Measurements from ENCODE around the gene EPB41L4A.

EPB41L4A gene

DNA sequence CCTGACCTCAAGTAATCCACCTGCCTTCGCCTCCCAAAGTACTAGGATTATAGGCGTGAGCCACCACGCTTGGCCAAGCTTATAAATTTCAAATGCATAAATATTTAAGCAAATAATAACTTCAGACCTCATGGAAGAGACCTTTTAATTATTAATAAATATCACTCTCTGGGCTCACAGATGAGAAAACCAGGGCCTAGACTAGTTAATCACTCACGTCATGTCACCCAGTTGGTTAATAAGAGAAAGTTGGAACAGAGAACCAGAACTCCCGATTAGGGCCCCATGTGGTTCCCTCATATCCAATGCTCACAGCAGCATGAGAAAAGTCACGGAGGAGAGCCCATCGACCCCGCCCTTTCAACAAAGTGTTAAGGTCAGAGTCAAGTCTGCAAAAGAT, 79.3 kb downstream of the EPB41L4A start:
- Histone ChIP-seq H3K27me3 (ENCODE audit: insufficient read depth, low read length) (no peaks in the 10 kb centered on the region), H3K9me3 (ENCODE audit: low read length) (no peaks in the 10 kb centered on the region), H3K36me3 (ENCODE audit: insufficient read depth, low read length) (no peaks in the 10 kb centered on the region), H3K4me1 (ENCODE audit: insufficient read depth, low read length) (peaks cover 19% of the 10 kb centered on the region), H3K4me3 (ENCODE audit: low read length) (no peak overlapping the region), H2AFZ (ENCODE audit: low read depth, low read length) (no peak overlapping the region)

DNA sequence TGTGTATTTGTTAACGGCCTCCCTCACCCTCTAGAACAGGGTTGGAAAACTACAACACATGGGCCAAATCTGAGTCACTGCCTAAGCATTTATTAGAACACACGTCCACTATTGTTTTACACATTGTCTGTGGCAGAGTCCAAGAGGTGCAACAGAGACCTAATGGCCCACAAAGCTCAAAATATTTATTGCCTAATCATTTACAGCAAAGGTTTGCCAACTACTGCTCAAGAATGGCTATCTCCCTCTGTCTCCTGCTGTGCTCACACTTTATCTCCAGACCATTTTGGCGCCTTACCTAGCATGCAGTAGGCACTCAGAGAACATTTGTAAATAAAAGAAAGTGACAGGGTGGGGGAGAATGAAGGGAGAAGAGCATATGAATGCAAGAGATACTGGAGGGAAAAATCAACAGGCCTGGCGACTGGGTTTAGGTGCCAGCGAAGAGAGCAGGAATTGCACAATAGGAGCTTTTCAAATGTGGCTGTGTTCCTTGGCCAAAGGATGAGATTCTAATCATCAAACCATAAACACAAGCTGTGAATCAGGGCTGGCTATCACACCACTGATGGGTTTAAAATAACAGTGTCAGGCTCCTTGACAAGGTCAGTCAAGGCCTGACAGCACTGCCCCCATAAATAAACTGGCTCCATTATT, 80.3 kb downstream of the EPB41L4A start:
- Histone ChIP-seq H3K36me3 (ENCODE audit: insufficient read depth, low read length) (no peaks in the 10 kb centered on the region), H3K9me3 (ENCODE audit: low read length) (no peaks in the 10 kb centered on the region), H3K4me1 (ENCODE audit: insufficient read depth, low read length) (peaks cover 21% of the 10 kb centered on the region), H3K4me3 (ENCODE audit: low read length) (no peak overlapping the region), H2AFZ (ENCODE audit: low read depth, low read length) (no peak overlapping the region), H3K27me3 (ENCODE audit: insufficient read depth, low read length) (no peaks in the 10 kb centered on the region)

DNA sequence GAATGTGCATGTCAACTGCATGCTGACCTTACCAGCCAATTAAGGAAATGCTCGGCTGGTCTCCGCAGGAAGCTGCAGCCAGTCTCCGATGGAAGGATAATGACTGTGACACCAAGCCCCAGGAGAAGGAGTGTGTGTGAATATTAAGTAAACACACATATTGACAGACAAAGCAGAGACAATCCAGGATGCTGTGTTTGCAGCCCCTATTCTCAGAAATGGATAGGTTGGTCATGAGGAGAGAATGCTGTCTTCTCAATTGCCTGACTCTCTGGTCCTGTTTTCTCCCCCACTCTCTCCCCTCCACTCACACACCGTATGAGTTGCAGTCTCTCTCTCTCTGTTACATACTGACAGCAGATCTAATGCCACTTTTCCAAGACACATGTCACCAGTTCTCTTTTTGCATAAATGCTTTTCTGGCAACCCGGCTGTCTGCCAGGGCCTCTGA, 85.7 kb downstream of the EPB41L4A start:
- H3K27me3 ChIP-seq (ENCODE audit: insufficient read depth, low read length), result no peaks in the 10 kb centered on the region
- H2AFZ ChIP-seq (ENCODE audit: low read depth, low read length), result no peak overlapping the region
- H3K36me3 ChIP-seq (ENCODE audit: insufficient read depth, low read length), result no peaks in the 10 kb centered on the region
- peaks cover 37% of the 10 kb centered on the region for H3K4me1 ChIP-seq (ENCODE audit: insufficient read depth, low read length)
- H3K9me3 ChIP-seq (ENCODE audit: low read length), result no peaks in the 10 kb centered on the region
- peak overlapping the region; percentile 34 for H3K4me3 ChIP-seq (ENCODE audit: low read length)

DNA sequence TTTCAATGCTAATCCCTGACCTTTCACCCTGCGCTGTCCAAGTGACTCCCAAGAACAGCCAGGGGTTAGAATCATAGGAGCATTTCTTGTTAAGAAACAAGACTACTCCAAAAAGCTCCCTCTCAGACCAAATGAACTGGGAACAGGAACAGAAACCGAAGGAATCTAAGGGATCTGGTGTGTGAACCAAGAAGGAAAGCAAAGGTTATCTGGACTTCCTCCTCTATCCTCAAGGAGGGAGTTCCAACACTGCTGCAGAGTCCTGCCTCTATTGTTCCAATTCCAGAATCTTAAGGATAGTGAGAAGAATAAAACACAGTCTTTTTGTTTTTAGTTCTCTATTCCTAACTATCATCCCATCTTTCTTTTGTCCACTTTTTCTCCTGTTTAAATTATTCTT, 87.2 kb downstream of the EPB41L4A start:
- Histone ChIP-seq H3K4me3 (ENCODE audit: low read length) (no peak overlapping the region), H2AFZ (ENCODE audit: low read depth, low read length) (no peak overlapping the region), H3K9me3 (ENCODE audit: low read length) (no peaks in the 10 kb centered on the region), H3K36me3 (ENCODE audit: insufficient read depth, low read length) (no peaks in the 10 kb centered on the region), H3K27me3 (ENCODE audit: insufficient read depth, low read length) (no peaks in the 10 kb centered on the region), H3K4me1 (ENCODE audit: insufficient read depth, low read length) (peaks cover 37% of the 10 kb centered on the region)

DNA sequence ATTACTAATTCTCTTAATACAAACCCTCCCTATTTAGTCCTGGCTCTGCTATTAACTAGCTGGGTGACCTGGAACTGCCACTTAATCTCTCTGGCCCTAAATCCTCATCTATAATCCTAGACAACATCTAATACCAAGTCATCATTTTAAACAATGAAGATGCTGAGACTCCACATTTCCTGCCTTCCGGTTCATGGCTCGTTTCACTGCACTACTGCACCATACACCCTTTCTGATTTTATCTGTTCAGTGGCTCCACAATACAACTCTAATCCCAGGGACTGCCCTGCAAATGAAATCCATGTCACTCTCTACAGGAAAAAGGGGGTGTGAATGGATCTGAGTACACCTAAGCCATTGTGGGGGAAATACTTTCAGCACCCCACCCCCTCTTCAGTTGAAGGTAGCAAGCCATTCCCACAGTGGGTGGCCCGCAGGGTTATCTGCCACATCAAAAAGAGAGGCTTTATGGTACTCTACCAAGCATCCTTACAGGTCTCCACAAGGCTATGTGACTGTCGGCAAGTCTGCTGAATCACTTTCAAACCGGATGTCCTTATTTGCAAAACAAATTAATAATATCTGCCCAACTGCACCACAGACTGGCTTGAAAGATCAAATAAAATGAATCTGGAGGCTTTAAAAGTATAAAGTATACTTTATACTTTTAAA, 89.5 kb downstream of the EPB41L4A start:
- no peak overlapping the region for H3K4me3 ChIP-seq (ENCODE audit: low read length)
- H3K27me3 ChIP-seq (ENCODE audit: insufficient read depth, low read length), result no peaks in the 10 kb centered on the region
- peaks cover 37% of the 10 kb centered on the region for H3K4me1 ChIP-seq (ENCODE audit: insufficient read depth, low read length)
- H2AFZ ChIP-seq (ENCODE audit: low read depth, low read length), result no peak overlapping the region
- H3K36me3 ChIP-seq (ENCODE audit: insufficient read depth, low read length), result no peaks in the 10 kb centered on the region
- H3K9me3 ChIP-seq (ENCODE audit: low read length), result no peaks in the 10 kb centered on the region

DNA sequence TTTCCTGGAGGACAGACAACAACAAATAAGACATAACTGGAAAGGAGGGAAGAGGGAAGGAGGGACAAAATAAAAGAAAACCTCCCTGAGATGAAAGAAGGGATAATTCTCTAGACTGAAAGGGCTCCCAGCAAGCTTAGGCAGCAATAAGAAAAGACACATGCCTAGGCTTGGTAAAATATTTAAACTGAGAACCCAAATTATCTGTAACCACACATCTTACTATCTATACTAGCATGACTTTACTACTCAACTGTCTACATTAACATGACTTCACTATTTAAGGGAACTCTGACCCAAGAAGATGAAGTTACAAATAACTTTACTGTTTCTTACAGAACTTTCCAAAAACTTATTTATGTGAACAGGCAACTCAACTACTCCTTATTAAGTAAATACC, 95.9 kb downstream of the EPB41L4A start:
- Histone ChIP-seq H3K4me1 (ENCODE audit: insufficient read depth, low read length) (no peaks in the 10 kb centered on the region), H3K9me3 (ENCODE audit: low read length) (no peaks in the 10 kb centered on the region), H2AFZ (ENCODE audit: low read depth, low read length) (no peak overlapping the region), H3K4me3 (ENCODE audit: low read length) (no peak overlapping the region), H3K27me3 (ENCODE audit: insufficient read depth, low read length) (no peaks in the 10 kb centered on the region), H3K36me3 (ENCODE audit: insufficient read depth, low read length) (no peaks in the 10 kb centered on the region)

DNA sequence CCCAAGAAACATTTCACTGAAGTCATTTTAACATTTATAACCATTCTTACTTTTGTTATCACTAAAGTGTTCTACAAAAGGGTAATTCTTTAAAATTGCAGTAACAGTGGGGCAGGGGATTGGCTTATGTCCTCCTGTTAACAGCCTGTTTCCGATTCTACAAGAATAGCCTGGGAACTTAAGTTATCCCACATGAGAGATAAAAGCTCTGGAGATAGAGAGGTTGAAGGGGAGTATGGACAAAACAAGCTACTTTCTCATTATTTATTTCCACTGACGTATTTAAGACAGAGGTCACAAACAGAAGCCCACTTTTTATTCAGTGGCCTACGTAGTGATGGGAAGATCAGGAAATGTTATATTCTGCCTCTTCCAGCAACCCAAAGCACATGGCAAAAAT, 98.7 kb downstream of the EPB41L4A start:
- Histone ChIP-seq H3K4me1 (ENCODE audit: insufficient read depth, low read length) (no peaks in the 10 kb centered on the region), H2AFZ (ENCODE audit: low read depth, low read length) (no peak overlapping the region), H3K27me3 (ENCODE audit: insufficient read depth, low read length) (no peaks in the 10 kb centered on the region), H3K4me3 (ENCODE audit: low read length) (no peak overlapping the region), H3K36me3 (ENCODE audit: insufficient read depth, low read length) (no peaks in the 10 kb centered on the region), H3K9me3 (ENCODE audit: low read length) (no peaks in the 10 kb centered on the region)

DNA sequence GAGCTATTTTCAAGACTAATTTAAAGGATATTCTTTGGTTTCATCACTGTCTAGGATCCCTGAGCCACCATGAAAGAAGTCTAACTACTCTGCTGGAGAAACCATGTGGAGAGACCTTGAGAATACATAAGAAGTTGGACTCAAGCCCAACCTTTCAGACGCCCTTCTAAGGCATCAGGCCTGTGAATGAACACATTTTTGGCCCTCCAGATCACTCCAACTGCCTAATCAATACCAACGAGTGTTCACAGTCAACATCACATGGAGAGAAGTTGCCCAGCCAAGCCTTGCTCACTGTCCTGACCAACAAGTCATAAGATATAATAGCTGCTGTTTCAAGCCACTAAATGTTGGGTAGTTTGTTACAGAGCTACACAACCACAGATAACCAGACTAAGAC, 100.7 kb downstream of the EPB41L4A start:
- no peak overlapping the region for H3K4me3 ChIP-seq (ENCODE audit: low read length)
- no peaks in the 10 kb centered on the region for H3K27me3 ChIP-seq (ENCODE audit: insufficient read depth, low read length)
- no peaks in the 10 kb centered on the region for H3K36me3 ChIP-seq (ENCODE audit: insufficient read depth, low read length)
- no peaks in the 10 kb centered on the region for H3K4me1 ChIP-seq (ENCODE audit: insufficient read depth, low read length)
- no peak overlapping the region for H2AFZ ChIP-seq (ENCODE audit: low read depth, low read length)
- no peaks in the 10 kb centered on the region for H3K9me3 ChIP-seq (ENCODE audit: low read length)

DNA sequence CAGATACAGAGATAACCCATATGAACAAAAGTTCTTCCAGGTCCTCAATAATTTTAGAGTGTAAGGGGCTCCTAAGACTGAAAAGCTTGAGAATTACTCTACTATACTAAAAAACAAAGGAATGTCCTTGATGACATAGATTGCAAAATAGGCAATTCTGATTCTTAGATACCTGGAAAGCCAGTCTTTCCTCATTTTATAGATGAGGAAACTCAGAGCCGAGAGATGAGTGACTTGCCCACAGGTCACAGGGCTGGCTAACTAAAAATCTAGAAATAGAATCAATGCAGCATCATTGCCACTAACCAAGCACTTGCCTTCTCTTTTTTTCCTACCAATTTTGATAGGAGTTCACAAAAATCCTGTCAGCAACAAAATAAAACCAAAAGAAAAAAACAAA, 101.2 kb downstream of the EPB41L4A start:
- no peaks in the 10 kb centered on the region for H3K36me3 ChIP-seq (ENCODE audit: insufficient read depth, low read length)
- H3K4me1 ChIP-seq (ENCODE audit: insufficient read depth, low read length), result no peaks in the 10 kb centered on the region
- H3K4me3 ChIP-seq (ENCODE audit: low read length), result no peak overlapping the region
- no peaks in the 10 kb centered on the region for H3K27me3 ChIP-seq (ENCODE audit: insufficient read depth, low read length)
- H2AFZ ChIP-seq (ENCODE audit: low read depth, low read length), result no peak overlapping the region
- no peaks in the 10 kb centered on the region for H3K9me3 ChIP-seq (ENCODE audit: low read length)

DNA sequence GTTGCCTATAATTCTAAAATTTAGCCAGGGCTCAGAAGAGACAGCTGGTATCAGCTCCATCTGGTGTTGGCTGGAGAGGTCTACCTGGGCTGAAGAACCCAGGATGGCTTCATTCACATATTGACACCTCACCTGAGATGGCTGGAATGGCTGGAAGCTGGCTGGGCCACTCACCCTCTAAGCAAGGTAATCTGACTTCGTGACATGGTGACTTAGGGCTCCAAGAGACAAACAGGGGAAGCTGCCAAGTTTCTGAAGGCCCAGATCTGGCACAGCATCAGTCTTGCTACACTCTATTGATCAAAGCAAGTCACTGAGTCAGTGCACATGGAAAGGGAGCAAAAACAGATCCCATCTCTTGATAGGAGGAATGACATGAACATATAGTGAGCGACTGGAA, 102.3 kb downstream of the EPB41L4A start:
- Histone ChIP-seq H2AFZ (ENCODE audit: low read depth, low read length) (no peak overlapping the region), H3K27me3 (ENCODE audit: insufficient read depth, low read length) (no peaks in the 10 kb centered on the region), H3K4me1 (ENCODE audit: insufficient read depth, low read length) (no peaks in the 10 kb centered on the region), H3K36me3 (ENCODE audit: insufficient read depth, low read length) (no peaks in the 10 kb centered on the region), H3K9me3 (ENCODE audit: low read length) (no peaks in the 10 kb centered on the region), H3K4me3 (ENCODE audit: low read length) (no peak overlapping the region)

DNA sequence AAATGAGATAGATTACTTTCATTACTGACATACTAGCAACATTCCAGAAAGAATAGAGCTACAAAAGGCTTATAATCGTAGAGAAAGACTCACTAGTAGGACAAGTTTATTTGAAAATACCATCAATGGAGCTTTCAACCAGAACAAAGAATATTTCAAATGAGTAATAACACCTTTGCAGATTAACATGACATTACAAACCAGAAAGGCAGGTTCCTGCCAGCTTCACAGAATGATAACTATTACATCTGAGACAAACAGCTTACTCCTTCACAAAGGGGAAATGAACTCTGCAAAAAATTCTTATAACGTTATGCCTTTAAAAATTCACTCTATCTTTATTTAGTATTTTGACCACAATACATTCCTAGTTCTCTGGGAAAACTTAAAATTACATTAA, 103.1 kb downstream of the EPB41L4A start:
- Histone ChIP-seq H3K36me3 (ENCODE audit: insufficient read depth, low read length) (no peaks in the 10 kb centered on the region), H2AFZ (ENCODE audit: low read depth, low read length) (no peak overlapping the region), H3K27me3 (ENCODE audit: insufficient read depth, low read length) (no peaks in the 10 kb centered on the region), H3K9me3 (ENCODE audit: low read length) (no peaks in the 10 kb centered on the region), H3K4me1 (ENCODE audit: insufficient read depth, low read length) (no peaks in the 10 kb centered on the region), H3K4me3 (ENCODE audit: low read length) (no peak overlapping the region)

DNA sequence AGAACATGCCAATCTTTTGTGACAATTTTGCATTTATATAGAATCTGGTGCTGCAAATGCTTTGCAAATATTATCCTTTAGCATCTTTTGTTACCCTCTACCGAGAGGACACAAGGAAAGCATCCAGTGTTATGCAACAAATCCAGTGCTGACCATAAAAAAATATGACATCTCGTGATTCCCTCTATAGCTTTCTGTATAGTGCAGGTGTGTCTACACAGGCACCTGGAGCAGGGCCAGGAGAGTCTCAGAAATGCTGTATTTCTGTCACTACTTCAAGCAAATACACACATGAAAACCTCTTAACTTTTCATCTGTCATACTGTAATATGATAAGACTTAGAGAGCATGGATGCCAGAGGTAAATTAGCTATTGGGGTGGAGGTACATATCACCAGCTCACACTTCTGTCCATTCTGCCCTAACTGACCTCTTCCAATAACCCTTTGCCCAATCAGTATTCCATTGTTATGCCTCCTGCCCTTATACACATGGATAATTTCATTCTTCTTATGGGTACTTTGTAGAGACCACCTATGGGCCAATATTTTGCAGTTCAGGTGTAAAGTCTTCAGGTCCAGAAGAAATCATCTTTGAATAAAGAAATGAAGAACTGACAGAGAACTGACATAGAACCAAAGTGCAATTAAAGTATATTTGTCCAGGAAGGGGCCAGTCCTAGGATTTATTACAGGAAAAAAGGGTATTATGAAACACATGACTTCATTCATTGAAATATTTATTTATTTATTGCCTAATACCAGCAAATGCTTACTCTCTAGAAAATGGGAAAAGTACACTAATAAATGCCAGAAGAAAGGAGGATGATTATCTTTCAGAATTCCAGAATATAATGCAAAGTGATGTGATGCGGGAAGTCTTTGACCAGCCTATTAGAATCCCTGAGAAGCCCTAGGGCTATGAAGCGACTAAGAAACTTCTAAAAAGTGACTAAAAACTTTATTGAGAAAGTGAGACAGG, 106.5 kb downstream of the EPB41L4A start:
- Histone ChIP-seq H3K4me3 (ENCODE audit: low read length) (no peak overlapping the region), H3K4me1 (ENCODE audit: insufficient read depth, low read length) (peaks cover 8% of the 10 kb centered on the region), H2AFZ (ENCODE audit: low read depth, low read length) (no peak overlapping the region), H3K36me3 (ENCODE audit: insufficient read depth, low read length) (no peaks in the 10 kb centered on the region), H3K9me3 (ENCODE audit: low read length) (no peaks in the 10 kb centered on the region), H3K27me3 (ENCODE audit: insufficient read depth, low read length) (no peaks in the 10 kb centered on the region)

DNA sequence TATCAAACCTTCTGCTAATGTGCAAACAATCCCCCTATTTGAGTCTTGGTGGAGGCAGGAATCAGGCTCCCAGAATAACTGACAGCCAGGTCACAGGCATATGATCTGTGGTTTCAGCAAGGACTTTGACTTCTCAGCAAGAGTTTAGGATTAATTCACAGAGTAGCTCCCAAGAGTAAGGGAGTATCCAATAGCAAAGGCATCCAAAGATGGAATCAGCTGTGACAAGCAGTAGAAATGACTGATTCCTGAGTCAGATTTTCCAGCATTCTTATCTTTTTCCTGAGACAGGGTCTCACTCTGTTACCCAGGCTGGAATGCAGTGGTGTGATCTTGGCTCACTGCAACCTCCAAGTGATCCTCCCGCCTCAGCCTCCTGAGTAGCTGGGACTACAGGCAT, 108.3 kb downstream of the EPB41L4A start:
- Histone ChIP-seq H3K9me3 (ENCODE audit: low read length) (no peaks in the 10 kb centered on the region), H3K4me3 (ENCODE audit: low read length) (no peak overlapping the region), H3K4me1 (ENCODE audit: insufficient read depth, low read length) (peaks cover 8% of the 10 kb centered on the region), H3K36me3 (ENCODE audit: insufficient read depth, low read length) (no peaks in the 10 kb centered on the region), H2AFZ (ENCODE audit: low read depth, low read length) (no peak overlapping the region), H3K27me3 (ENCODE audit: insufficient read depth, low read length) (no peaks in the 10 kb centered on the region)
